OCI-M2 (cell line): ENCODE measurements around the gene OXCT2.
A peak's percentile ranks its signal among the peaks of the same experiment; 100 is the strongest.
"Not testable (repeated sequence)": the region's sequence is repeated elsewhere in the genome, so short reads cannot be mapped to it uniquely, and the experiment has no call there.

Experiments
- DNase-seq: peaks from one replicate; lab custom pipeline; 2025; ENCODE audit not compliant: unreplicated experiment; lab: John Stamatoyannopoulos, UW

Gene OXCT2

GRCh38 chr1:39771022-39771532 lies at the start of gene OXCT2:
Gene OXCT2, minus strand, starts transcription at chr1:39771348. Its CDS starts 93 bp downstream, at chr1:39771255.
- DNase-seq = not testable (repeated sequence)

- DNase-seq = no peak
Observed at GRCh38 chr1:39819091-39819812, 48.1 kb upstream of the OXCT2 start.

GRCh38 chr1:39818482-39818881 lies 47.3 kb upstream of the OXCT2 start:
- no peak for DNase-seq

GRCh38 chr1:39817091-39817932 lies 46.2 kb upstream of the OXCT2 start:
- DNase-seq = not testable (repeated sequence)

DNA sequence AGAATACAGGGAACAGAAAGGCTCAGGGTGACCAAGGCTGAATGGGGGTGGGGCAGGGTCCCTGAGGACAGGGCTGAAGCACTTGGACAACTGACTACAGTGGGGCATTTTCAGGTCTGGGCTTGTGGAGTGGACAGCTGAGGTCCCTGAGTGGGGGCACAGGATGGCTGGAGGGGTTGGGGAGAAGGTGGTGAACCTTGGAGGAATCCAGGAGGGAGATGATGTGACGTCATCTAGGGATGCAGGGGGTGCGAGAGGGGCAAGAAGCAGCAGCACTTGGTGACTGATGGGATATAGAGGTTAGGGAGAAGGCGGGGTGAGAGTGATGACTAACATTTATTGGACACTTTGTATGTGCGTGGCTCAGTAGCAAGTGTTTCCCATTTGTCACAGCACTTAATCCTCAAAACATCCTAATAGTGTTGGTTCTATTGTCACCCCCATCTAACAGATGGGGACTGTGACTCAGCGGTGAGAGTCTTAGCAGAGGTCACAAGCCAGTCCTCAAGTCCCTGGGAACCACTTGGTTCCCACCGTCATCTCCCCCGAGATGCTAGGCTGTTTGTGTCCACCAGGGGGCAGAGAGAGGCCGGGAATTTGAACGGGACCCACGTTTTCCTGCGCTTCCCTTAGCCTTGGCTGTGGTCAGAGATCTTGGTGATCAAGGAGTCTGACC lies 45.4 kb upstream of the OXCT2 start:
- DNase-seq = peak; percentile 18

DNA sequence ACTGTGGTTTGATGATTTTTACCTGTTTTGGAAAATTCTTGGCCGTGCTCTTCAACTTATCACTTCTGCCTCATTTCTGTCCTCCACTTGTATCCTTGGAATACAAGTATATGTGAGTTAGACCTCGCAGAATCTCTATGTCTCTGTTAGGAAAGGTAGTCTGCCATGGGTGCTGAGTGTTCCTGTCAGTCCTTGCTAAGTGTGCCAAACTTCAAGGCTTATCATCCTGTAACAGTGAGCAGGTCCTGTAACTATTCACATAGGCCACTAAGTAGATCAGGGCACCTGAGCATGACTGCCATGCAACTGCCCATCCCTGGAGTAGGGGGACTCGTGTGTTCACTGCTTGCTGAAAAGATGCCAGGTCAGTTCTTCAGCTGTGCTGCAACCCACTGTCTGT lies 41.8 kb upstream of the OXCT2 start:
- DNase-seq = no peak

DNA sequence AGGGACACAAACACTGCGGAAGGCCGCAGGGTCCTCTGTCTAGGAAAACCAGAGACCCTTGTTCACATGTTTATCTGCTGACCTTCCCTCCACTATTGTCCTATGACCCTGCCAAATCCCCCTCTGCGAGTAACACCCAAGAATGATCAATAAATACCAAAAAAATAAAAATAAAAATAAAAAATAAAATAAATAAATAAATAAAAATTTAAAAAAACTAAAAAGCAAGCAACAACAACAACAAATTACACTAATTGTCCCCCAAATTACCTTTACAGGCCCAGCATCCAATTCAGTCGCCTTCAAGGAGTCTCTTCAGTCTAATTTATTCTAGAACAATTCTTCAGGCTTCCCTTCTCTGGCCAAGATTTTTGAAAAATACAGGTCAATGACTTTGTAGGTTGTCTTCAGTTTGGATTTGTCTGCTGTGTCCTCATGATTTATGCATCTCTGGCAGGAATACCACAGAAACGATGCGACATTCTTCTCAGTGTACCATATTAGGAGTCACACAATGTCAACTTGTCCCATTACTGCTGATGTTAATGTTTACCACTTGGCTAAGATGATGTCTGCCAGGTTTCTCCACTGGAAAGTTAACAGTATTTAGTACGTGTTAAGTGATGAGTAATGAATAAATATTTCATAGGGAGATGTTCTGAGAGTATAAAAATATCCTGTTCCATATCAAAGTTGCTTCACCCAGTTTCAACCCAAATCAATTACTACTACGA lies 37.8 kb upstream of the OXCT2 start:
- DNase-seq = no peak

- DNase-seq = no peak
Observed at GRCh38 chr1:39805385-39805784, 34.2 kb upstream of the OXCT2 start.

DNA sequence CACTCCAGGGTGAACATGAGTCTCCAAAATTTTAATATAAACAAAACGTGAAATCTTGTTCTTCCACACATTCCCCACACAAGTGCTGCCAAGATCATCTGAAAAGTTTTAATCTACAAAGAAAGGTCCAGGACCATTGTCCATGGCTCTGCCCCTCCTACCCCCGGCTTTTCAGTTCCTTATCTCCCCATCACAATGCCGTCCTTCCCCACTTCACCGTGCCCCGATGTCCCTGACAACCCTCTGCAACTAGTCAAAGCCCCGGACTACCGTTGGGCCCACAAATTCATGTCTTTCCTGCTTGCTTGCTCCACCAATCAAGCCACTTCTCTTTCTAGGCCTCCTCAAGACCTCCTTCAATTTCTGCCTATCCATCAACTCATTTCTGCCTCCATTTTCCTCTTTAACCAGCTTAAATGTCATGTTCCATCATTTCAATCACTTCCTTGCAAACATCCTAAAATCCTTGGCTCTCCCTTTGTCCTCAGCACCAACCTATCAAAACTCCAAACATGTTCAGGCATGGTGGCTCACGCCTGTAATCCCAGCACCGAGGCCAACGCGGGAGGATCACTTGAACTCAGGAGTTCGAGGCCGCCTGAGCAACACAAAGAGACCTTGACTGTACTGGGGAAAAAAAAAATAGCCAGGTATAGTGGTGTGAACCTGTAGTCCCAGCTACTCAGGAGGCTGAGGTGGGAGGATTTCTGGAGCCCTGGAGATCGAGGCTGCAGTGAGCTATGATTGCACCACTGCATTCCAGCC lies 31.5 kb upstream of the OXCT2 start:
- DNase-seq = no peak

GRCh38 chr1:39800471-39800835 lies 29.3 kb upstream of the OXCT2 start:
- no peak for DNase-seq

DNA sequence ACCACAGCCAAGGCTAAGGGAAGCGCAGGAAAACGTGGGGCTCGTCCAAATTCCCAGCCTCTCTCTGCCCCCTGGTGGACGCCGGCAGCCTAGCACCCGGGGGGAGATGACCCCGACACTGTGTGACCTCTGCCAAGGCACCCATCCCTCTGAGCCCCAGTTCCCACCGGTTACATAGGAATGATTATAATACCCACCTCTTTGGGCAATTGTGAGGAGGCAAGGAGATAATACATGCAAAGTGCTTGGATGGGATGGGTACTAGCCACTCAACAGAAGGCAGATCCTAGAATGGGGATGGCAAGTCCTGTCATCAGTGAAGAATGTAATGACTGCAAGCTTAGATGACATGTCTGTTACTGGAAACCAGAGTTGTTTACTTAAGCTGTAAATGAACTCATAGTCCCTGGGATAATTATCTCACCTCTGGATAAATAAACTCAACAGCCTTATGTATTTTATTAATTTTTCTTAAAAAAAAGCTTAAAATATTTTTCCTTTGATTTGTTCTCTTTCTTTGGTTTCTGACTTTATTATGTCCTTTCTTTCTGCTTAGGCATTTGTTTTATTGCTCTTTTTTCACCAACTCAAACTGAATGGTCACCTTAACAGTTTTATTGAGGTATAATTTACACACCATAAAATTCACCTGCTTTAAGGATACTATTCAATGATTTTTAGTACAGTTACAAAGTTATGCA lies 28.8 kb upstream of the OXCT2 start:
- no peak for DNase-seq

GRCh38 chr1:39798859-39799769 lies 28.0 kb upstream of the OXCT2 start:
- peak; percentile 71 for DNase-seq

GRCh38 chr1:39795651-39796050 lies 24.5 kb upstream of the OXCT2 start:
- DNase-seq = no peak

- DNase-seq = no peak
Observed at GRCh38 chr1:39791838-39792237, 20.7 kb upstream of the OXCT2 start.

GRCh38 chr1:39789571-39790110 lies 18.5 kb upstream of the OXCT2 start:
- no peak for DNase-seq

DNA sequence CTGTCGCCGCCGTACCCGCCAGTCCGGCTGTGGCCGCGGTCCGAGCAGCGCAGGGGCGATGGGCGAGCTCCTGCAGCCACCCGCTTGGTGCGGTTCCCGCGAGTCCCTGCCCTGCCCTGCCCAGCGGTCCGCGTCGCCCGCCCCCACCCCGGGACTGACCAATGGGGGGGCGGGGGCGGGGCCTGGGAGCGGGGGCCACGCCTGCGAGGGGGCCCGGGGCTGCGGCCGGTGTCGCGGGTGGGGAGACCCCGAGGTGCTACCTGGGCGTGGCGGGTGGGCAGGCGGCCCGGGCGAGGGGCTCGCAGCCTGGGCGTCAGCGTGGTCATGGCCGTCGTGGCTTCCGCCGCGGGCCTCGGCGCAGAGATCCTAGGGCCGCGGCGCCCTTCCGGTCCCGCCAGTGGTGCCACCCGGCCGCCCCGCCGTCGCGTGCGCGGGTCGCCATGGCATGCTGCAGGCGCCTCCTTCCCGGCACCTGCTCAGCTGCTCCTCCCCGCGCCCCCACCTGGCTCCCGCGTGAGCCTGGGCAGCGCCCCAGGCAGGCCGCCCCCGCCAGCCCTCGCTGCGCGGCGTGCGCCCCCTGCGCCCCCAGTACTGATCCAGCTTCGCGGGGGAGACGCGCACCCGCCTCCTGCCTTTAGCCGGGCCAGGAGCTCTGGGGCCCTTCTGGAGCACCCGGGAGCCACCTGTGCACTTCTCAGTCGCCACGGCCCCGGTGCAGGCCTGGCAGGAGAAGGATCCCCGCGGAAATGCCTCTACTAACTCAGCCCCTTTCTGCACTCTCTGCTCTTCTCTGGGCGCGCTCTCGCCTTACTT lies 17.8 kb upstream of the OXCT2 start, which contains the start of gene BMP8B:
BMP8B (minus strand) TSS at position 108 of the 813 bp plus-strand sequence. CDS start 380 bp downstream, outside the sequence.
- no peak for DNase-seq

DNA sequence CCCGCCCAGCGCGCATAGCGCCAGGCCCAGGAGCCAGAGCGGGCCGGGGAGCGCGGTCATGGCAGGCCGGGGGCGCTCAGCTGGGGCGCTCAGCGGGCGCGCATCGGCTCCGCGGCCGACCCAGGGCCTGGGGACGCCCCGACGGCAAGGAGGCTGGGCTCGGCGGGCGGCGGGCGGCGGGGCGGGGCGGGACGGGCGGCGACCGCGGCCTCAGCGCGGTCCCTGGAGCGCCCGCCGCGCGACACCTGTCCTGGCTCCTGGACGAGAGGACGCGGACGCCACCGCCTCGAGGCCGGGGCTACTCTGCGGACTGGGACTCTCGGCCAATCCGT lies 17.2 kb upstream of the OXCT2 start:
- DNase-seq = no peak
